K562 (cell line): Measurements from ENCODE around the gene KAZN. TPM values are rescaled to one million over a fixed set of nuclear protein-coding genes. Genes with fewer than 3 reads are reported as not detected.

ENCODE experiments used
- ATAC-seq: fragments of 200-7000 bp; cut with Tn5 transposase; 3 replicates; pipeline ENCODE4 v1.9.1; 2020; ENCODE audit warnings: moderate library complexity
- BruUV-seq: library from RNA; stranded (reverse); fragments of 400-500 nt; replicated peaks from 2 replicates; lab custom pipeline; 2021; lab: Mats Ljungman, UMichigan
- CTCF ChIA-PET: fragments of 300-600 bp; formaldehyde crosslinking; extraction: SDS; loops from one replicate; lab custom pipeline; 2021; ENCODE audit warnings: low intra/inter-chr PET ratio; lab: Yijun Ruan, JAX
- POLR2A ChIA-PET: fragments of 300-600, 350-650 bp; sonication (Branson Sonifier 250); formaldehyde crosslinking; extraction: SDS; loops from one replicate; lab custom pipeline; 2021; ENCODE audit warnings: antibody characterized with exemption, inconsistent platforms; lab: Yijun Ruan, JAX
- DNase-seq, 4 experiments: peaks; one replicate each; pipeline versions ENCODE4 v3.0.0 to v3.0.0-alpha.2; 2011 to 2018; ENCODE audit warnings: low spot score in 3 of 4, mixed read lengths in 3 of 4; ENCODE audit errors: extremely low read depth in 1 of 4
- FAIRE-seq: peaks from 2 replicates; lab custom pipeline; 2011; peaks lifted over from hg19 to GRCh38; lab: Jason Lieb, UNC
- H2AFZ ChIP-seq: 2 replicates; pipeline ENCODE4 v1.6.0; 2011; ENCODE audit warnings: low read depth, low read length, control low read depth, inconsistent platforms
- H3K27ac ChIP-seq: fragments of 200-600 bp; 3 replicates; pipeline ENCODE4 v1.8.0; 2011; ENCODE audit warnings: low read depth, mild to moderate bottlenecking, control low read depth, inconsistent platforms, low read length, moderate library complexity, mixed read lengths; ENCODE audit errors: extremely low read depth
- H3K27me3 ChIP-seq, 2 experiments: fragments of 300-600 bp in 1 of 2; 2 replicates in 1 of 2; 3 replicates in 1 of 2; pipeline versions ENCODE4 v1.6.0 to v1.8.0; 2011; ENCODE audit warnings: inconsistent platforms in 2 of 2, low read length in 2 of 2, mild to moderate bottlenecking in 1 of 2, mixed read lengths in 1 of 2, moderate library complexity in 1 of 2; ENCODE audit not compliant: control insufficient read depth in 2 of 2, insufficient read depth in 2 of 2
- H3K36me3 ChIP-seq: fragments of 300-600 bp; 3 replicates; pipeline ENCODE4 v1.8.0; 2011; ENCODE audit warnings: mild to moderate bottlenecking, low read length, inconsistent platforms; ENCODE audit not compliant: control insufficient read depth, insufficient read depth
- H3K4me1 ChIP-seq, 2 experiments: fragments of 200-600 bp in 1 of 2; replicated peaks in 1 of 2; 2 replicates in 1 of 2; 3 replicates in 1 of 2; pipeline versions ENCODE4 v1.5.1 to v1.8.0; 2011; ENCODE audit warnings: inconsistent platforms in 2 of 2, low read length in 2 of 2, mild to moderate bottlenecking in 1 of 2, mixed read lengths in 1 of 2, moderate library complexity in 1 of 2; ENCODE audit not compliant: control insufficient read depth in 2 of 2, insufficient read depth in 2 of 2
- H3K4me2 ChIP-seq: 2 replicates; pipeline ENCODE4 v1.6.1; 2011; ENCODE audit warnings: low read length, control low read depth, inconsistent platforms, mixed read lengths; ENCODE audit not compliant: insufficient read depth
- H3K4me3 ChIP-seq: fragments of 200-600 bp; sonication (generic), shearing (Covaris generic); 2 replicates; pipeline ENCODE4 v1.5.1; 2016; ENCODE audit warnings: control low read depth, inconsistent platforms
- H3K79me2 ChIP-seq: fragments of 200-600 bp; 3 replicates; pipeline ENCODE4 v1.8.0; 2011; ENCODE audit warnings: low read length, inconsistent platforms; ENCODE audit not compliant: control insufficient read depth, insufficient read depth
- H3K9ac ChIP-seq, 2 experiments: 2 replicates each; pipeline versions ENCODE4 v1.6.0 to v1.6.1; 2011; ENCODE audit warnings: low read depth in 2 of 2, low read length in 2 of 2, control low read depth in 1 of 2, inconsistent platforms in 1 of 2, mild to moderate bottlenecking in 1 of 2, mixed read lengths in 1 of 2; ENCODE audit not compliant: insufficient read depth in 1 of 2
- H3K9me1 ChIP-seq: one replicate; pipeline ENCODE4 v1.6.0; 2011; ENCODE audit warnings: inconsistent platforms, mild to moderate bottlenecking, low read length, moderate library complexity; ENCODE audit not compliant: control insufficient read depth, insufficient read depth
- H3K9me3 ChIP-seq: replicated peaks from 2 replicates; pipeline ENCODE4 v1.5.1; 2011; ENCODE audit warnings: low read depth, low read length, inconsistent platforms; ENCODE audit not compliant: control insufficient read depth, insufficient read depth
- H4K20me1 ChIP-seq: replicated peaks from 2 replicates; pipeline ENCODE4 v1.6.1; 2011; ENCODE audit warnings: low read length, inconsistent platforms, mixed read lengths; ENCODE audit not compliant: control insufficient read depth, insufficient read depth
- CGGBP1 ChIP-seq: fragments of 250-450 bp; sonication (Bioruptor Pico); IDR thresholded peaks from 2 replicates; pipeline ENCODE4 v1.9.0; 2021; ENCODE audit warnings: mild to moderate bottlenecking
- CLOCK ChIP-seq: fragments of 250-450 bp; sonication (Bioruptor Pico); IDR thresholded peaks from 2 replicates; pipeline ENCODE4 v1.4.0; 2020; ENCODE audit warnings: mild to moderate bottlenecking, moderate library complexity, borderline replicate concordance
- CTCF ChIP-seq, 3 experiments: IDR thresholded peaks in 2 of 3; conservative IDR thresholded peaks in 1 of 3; 2 replicates each; pipeline ENCODE4 v1.5.1; 2011 to 2012; ENCODE audit warnings: low read length in 3 of 3, mild to moderate bottlenecking in 3 of 3, control low read depth in 2 of 3, improper control_type of control experiment in 1 of 3, inconsistent platforms in 1 of 3, low read depth in 1 of 3, mixed read lengths in 1 of 3, moderate library complexity in 1 of 3; ENCODE audit not compliant: insufficient read depth in 2 of 3
- DDX20 ChIP-seq: fragments of 450-650 bp; IDR thresholded peaks from 2 replicates; pipeline ENCODE4 v1.6.1; 2016; ENCODE audit warnings: missing genetic modification characterization, low read depth, mild to moderate bottlenecking, missing compliant biosample characterization, moderate library complexity
- E2F8 ChIP-seq: fragments of 450-650 bp; IDR thresholded peaks from 2 replicates; pipeline ENCODE4 v1.7.1; 2018; ENCODE audit warnings: mild to moderate bottlenecking, low read depth; ENCODE audit not compliant: partially characterized antibody
- HDAC3 ChIP-seq: fragments of 450-650 bp; IDR thresholded peaks from 2 replicates; pipeline ENCODE4 v1.6.1; 2018; ENCODE audit warnings: borderline replicate concordance, mild to moderate bottlenecking, moderate library complexity; ENCODE audit not compliant: partially characterized antibody
- KAT7 ChIP-seq: sonication (generic); formaldehyde crosslinking; IDR thresholded peaks from 2 replicates; pipeline ENCODE4 v1.8.0; 2022; ENCODE audit warnings: missing genetic modification reagents, mild to moderate bottlenecking, borderline replicate concordance
- MYC ChIP-seq, 2 experiments: fragments of 250-450 bp in 1 of 2; sonication (Bioruptor Pico) in 1 of 2; IDR thresholded peaks; 2 replicates each; pipeline versions ENCODE4 v1.5.1 to v1.6.1; 2012 to 2021; ENCODE audit warnings: low read depth in 2 of 2, borderline replicate concordance in 1 of 2, improper control_type of control experiment in 1 of 2, low read length in 1 of 2, mild to moderate bottlenecking in 1 of 2, moderate library complexity in 1 of 2
- NFATC3 ChIP-seq: fragments of 450-650 bp; IDR thresholded peaks from 2 replicates; pipeline ENCODE4 v1.6.1; 2017; ENCODE audit warnings: mild to moderate bottlenecking
- PHTF2 ChIP-seq: fragments of 250-450 bp; sonication (Bioruptor Pico); IDR thresholded peaks from 2 replicates; pipeline ENCODE4 v1.5.0; 2021; ENCODE audit warnings: mild to moderate bottlenecking
- POLR3A ChIP-seq: IDR thresholded peaks from 2 replicates; pipeline ENCODE4 v1.6.1; 2011; ENCODE audit warnings: borderline replicate concordance, mild to moderate bottlenecking, moderate library complexity; ENCODE audit not compliant: insufficient read length, insufficient read depth; ENCODE audit errors: extremely low read depth
- SMARCA5 ChIP-seq: fragments of 450-650 bp; IDR thresholded peaks from 2 replicates; pipeline ENCODE4 v1.6.1; 2016
- ZKSCAN8 ChIP-seq: fragments of 200-800 bp; sonication (Bioruptor generic); IDR thresholded peaks from 2 replicates; pipeline ENCODE4 v1.6.1; 2016; ENCODE audit warnings: missing genetic modification characterization, missing compliant biosample characterization
- ZNF707 ChIP-seq: fragments of 250-450 bp; sonication (Bioruptor Pico); conservative IDR thresholded peaks from 2 replicates; pipeline ENCODE4 v1.8.0; 2022; ENCODE audit warnings: inconsistent platforms, mild to moderate bottlenecking, moderate library complexity
- WGBS: fragments of 100-300 bp; shearing (Covaris generic); methylation state at CpG from one replicate; pipeline ENCODE4 v1.1.6; 2016; ENCODE audit warnings: low coverage, mixed read lengths; ENCODE audit not compliant: insufficient coverage; ENCODE audit errors: missing lambda C conversion rate; 5-methylcytosine and 5-hydroxymethylcytosine counted together
- in situ Hi-C: fragments of 300-500 bp; cut with MboI; formaldehyde crosslinking; loops from 4 replicates; pipeline ENCODE4 v1.15.0; 2018; ENCODE audit warnings: inconsistent platforms, mixed read lengths
- intact Hi-C: fragments of 100-400 bp; cut with micrococcal nuclease; formaldehyde crosslinking; loops from 2 replicates; pipeline ENCODE4 v1.14.2; 2022
- polyA plus RNA-seq, 8 experiments: library from polyadenylated mRNA; depleted of rRNA in 4 of 8; stranded (reverse) in 5 of 8; unstranded in 3 of 8; fragments of >200 nt; fragmentation: Nextera tagmentation in 2 of 8; fragmentation: Illumina TruSeq in 1 of 8; extraction: Ambion mirVana in 2 of 8; extraction: Trizol in 1 of 8; gene quantifications; 2 replicates each; pipeline versions ENCODE4 v1.2.1 to v1.2.3, GENCODE V29; 2011 to 2014; ENCODE audit warnings: inconsistent platforms in 1 of 8, missing spikeins in 1 of 8
- total RNA-seq, 7 experiments: library from RNA; depleted of rRNA in 6 of 7; stranded (reverse); fragments of >200 nt in 6 of 7; fragmentation: Illumina TruSeq in 2 of 7; extraction: Trizol in 2 of 7; gene quantifications; 2 replicates each; pipeline versions ENCODE4 v1.2.1 to v1.2.3, GENCODE V29; 2011 to 2021; ENCODE audit warnings: low replicate concordance in 1 of 7

KAZN gene
- total and polyA plus RNA-seq, 9 of the 15 experiments (the other 6 are each of a cell fraction or from before 2014, with no cell fraction given), result 2.1 to 21.6 (median 5.4) TPM

- peak; percentile 19 for FAIRE-seq
- in situ Hi-C loops, result no loop called here
- intact Hi-C loops, result no loop called here
- TF ChIP-seq SMARCA5 (no peak), NFATC3 (no peak), PHTF2 (CRISPR knock-in tag) (no peak), POLR3A (no peak), KAT7 (CRISPR knock-in tag) (no peak), CLOCK (no peak), MYC (IDR thresholded peaks at IDR 0.05; ENCODE audit: low read depth, low read length) (no peak), MYC (CRISPR knock-in tag; IDR thresholded peaks at IDR 0.05; ENCODE audit: borderline replicate concordance, low read depth) (no peak), HDAC3 (no peak), DDX20 (tag) (no peak), E2F8 (no peak), CTCF (IDR thresholded peaks at IDR 0.05 in 2 of 3, conservative IDR thresholded peaks at IDR 0.05 in 1 of 3; ENCODE audit: insufficient read depth in 2 of 3, low read depth in 1 of 3, low read length in 3 of 3) (peak; percentile 38 to 67 (median 61); a peak in 5 of 6 replicates), CGGBP1 (CRISPR knock-in tag) (no peak), ZNF707 (no peak), ZKSCAN8 (CRISPR knock-in tag) (no peak)
These were observed 8.1 kb downstream of the KAZN start for GRCh38 chr1:14606632-14607031.

More at GRCh38 chr1:14606632-14607031, 8.1 kb downstream of the KAZN start:
- Histone ChIP-seq H3K79me2 (no peaks in the 10 kb centered on the region), H3K36me3 (no peaks in the 10 kb centered on the region), H3K4me2 (no peak overlapping the region), H3K27me3 (peaks cover 4 to 21% of the 10 kb centered on the region in 2 experiments), H3K9me3 (no peaks in the 10 kb centered on the region), H3K9me1 (no peaks in the 10 kb centered on the region), H3K27ac (no peak overlapping the region), H3K9ac (no peak overlapping the region), H4K20me1 (no peaks in the 10 kb centered on the region), H3K4me1 (no peaks in the 10 kb centered on the region), H2AFZ (no peak overlapping the region), H3K4me3 (no peak overlapping the region)
- POLR2A ChIA-PET, result no interaction called here
- BruUV-seq, result no TSS peak
- DNase-seq (peak in 1 of 4 experiments; percentile 24), ATAC-seq (no peak)
- WGBS, result 0% methylated on average over 1 of the region's 1 CpG
- CTCF ChIA-PET, result interaction anchor here (0.7 to 1.1 kb wide), 3 partner anchors 178 to 439 kb away, joined by 3 to 4 read pairs (median 3); no protein-coding TSS in a partner anchor
